Choroid plexus epithelial cell (primary cell): ENCODE results near the gene TRAM1L1.

ENCODE experiments used
- DNase-seq: peaks from one replicate; pipeline ENCODE4 v3.0.0-alpha.2; 2010; ENCODE audit warnings: low read depth
- H3K4me3 ChIP-seq: 2 replicates; pipeline ENCODE4 v1.5.1; 2011; ENCODE audit warnings: low read depth, mild to moderate bottlenecking, control low read depth, low read length, moderate library complexity
- TF ChIP-seq, protein P1 (sequence below): conservative IDR thresholded peaks from 2 replicates; pipeline ENCODE4 v1.5.1; 2011; ENCODE audit warnings: low read depth, mild to moderate bottlenecking, control low read depth, inconsistent platforms, low read length, moderate library complexity

Gene TRAM1L1

DNA sequence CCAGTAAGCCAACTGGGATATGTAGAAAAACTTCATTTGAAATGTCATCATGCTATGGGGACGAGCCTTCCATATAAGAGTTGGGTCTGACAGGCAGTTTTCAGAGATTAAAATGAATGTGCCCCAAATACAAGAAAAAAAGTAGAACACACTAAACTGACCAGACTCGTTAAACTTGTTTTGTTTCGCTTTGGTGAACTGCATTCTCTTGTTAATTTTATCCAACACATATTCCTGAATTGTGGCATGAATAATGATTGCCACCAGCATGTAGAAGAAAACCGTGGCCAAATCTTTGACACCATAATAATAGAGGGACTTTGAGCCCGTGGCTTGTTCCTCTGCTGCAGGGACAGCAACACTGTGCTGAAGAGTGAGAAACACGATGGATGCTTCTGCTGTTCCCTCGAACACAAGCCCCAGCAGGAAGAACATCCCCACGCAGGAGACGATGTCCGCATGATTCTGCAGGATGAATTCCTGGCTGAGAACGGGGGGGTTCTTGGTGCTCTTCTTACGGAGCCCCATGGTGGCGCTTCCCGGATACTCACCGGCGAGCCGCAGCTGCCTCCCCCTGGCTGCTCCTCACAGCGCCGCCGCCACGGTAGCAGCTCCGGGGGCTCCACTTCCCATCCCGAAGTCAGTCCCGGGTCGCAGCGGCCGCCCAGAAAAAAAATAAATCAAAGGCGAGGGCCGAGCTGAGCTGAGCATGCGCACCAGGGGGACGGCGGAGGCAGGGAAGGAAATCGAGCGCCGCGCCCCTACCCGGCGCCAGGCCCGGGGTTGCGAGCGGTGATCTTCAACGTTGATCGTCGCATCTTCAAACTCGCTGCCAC, at the start of gene TRAM1L1:
TRAM1L1 (minus strand) TSS at position 711 of the 836 bp plus-strand sequence; CDS start at position 528, 183 bp downstream.
- DNase-seq = peak; percentile 66
- H3K4me3 ChIP-seq = peak within 1 kb of the TSS; percentile 67
- TF ChIP-seq, protein P1, sequence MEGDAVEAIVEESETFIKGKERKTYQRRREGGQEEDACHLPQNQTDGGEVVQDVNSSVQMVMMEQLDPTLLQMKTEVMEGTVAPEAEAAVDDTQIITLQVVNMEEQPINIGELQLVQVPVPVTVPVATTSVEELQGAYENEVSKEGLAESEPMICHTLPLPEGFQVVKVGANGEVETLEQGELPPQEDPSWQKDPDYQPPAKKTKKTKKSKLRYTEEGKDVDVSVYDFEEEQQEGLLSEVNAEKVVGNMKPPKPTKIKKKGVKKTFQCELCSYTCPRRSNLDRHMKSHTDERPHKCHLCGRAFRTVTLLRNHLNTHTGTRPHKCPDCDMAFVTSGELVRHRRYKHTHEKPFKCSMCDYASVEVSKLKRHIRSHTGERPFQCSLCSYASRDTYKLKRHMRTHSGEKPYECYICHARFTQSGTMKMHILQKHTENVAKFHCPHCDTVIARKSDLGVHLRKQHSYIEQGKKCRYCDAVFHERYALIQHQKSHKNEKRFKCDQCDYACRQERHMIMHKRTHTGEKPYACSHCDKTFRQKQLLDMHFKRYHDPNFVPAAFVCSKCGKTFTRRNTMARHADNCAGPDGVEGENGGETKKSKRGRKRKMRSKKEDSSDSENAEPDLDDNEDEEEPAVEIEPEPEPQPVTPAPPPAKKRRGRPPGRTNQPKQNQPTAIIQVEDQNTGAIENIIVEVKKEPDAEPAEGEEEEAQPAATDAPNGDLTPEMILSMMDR = no peak

DNA sequence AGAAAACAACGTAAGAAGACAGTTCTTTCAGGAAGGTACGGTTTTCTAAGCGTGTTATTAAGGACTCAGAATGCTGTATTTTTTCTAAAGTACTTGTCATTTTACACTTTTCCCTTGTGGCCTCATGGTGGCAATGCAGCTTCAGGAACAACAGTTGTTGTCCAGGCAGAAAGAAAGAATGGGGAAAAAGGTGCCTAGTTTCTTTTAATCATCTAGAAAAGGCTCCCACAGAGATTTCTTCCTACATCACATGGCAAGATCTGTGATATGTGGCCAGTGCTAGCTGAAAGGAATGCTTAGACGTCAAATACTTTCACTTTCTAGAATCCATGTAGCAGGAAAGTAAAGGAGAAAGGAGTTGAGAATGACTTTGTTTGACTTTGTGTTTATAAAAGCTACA, 49.0 kb upstream of the TRAM1L1 start:
- peak; percentile 90 for DNase-seq

DNA sequence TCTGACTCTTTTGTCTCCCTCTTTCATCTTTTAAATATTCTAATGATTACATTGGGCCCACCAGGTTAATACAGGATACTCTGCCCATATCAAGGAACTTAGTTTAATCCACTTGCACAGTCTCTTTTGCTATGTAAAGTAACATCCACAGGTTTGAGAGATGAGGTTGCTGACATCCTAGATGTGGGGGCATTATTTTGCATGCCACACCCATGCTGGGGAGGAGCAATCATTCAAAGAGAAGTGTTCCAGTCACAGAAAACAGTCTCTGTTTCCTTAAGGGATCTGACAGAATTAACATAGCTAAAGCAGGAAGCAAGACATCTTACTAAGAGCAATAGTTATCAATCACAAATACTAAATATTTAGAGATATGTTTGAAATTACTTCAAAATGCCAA, 11.5 kb upstream of the TRAM1L1 start:
- no peak for DNase-seq
- TF ChIP-seq, protein P1 = no peak
- H3K4me3 ChIP-seq = no peak overlapping the region

More for the DNA sequence above, 49.0 kb upstream of the TRAM1L1 start:
- H3K4me3 ChIP-seq = no peak overlapping the region
- TF ChIP-seq, protein P1 = peak; percentile 68

DNA sequence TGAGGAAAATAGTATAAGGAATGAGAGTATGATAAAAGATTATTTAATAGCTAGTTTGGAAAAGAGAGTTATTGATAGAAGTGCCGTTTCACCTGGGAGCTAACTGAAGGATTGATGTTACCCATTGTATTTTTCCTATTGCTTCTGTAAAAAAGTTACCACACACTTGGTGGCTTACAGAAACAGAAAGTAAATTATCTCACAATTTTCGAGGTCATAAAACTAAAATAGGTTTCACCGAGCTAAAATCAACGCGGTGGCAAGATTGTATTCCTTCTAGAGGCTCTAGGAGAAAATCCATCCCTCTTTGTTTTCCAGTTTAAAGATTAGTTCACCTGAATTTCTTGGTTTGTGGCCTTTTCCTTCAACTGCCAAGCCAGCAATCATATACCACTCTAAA, 11.1 kb upstream of the TRAM1L1 start:
- no peak for DNase-seq
- TF ChIP-seq, protein P1 = no peak
- no peak overlapping the region for H3K4me3 ChIP-seq

DNA sequence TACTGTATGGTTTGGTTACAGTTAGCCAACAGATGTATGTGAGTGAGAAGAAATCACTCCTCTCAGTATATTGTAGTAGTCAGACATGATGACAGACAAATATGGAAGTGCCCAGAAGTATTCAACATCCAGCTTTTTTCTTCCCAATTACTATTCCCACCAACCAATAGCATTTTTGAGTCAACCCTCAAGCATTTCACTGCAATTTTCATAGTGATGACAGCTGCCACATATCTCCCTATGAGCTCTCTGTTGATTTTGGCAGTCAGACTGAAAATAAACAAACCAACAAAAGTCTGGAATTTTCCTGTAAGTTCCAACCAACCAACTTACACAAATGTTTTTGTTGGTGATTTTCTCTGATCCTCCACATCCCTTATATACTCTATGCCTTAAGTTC, 8.2 kb upstream of the TRAM1L1 start:
- DNase-seq = peak; percentile 22
- TF ChIP-seq, protein P1 = no peak
- no peak overlapping the region for H3K4me3 ChIP-seq

DNA sequence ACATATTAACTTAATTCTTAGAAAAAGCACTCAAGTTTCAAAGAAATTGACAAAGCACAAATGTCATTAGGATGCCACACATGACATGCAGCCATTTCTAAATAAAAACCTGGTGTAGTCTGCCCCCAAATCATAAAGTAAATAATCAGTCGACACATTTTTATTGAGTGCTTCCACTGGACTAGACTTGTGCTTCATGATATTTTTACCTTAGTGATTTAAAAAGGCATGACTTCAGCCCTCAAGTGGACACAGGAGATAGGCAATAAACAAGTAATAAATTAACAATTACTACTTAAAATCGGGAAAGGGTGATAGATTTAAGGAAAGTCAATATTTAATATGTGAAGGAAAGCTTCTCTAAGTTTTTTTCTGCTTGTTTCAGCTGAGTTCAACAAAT, 7.6 kb downstream of the TRAM1L1 start:
- H3K4me3 ChIP-seq = no peak overlapping the region
- no peak for DNase-seq
- TF ChIP-seq, protein P1 = no peak

DNA sequence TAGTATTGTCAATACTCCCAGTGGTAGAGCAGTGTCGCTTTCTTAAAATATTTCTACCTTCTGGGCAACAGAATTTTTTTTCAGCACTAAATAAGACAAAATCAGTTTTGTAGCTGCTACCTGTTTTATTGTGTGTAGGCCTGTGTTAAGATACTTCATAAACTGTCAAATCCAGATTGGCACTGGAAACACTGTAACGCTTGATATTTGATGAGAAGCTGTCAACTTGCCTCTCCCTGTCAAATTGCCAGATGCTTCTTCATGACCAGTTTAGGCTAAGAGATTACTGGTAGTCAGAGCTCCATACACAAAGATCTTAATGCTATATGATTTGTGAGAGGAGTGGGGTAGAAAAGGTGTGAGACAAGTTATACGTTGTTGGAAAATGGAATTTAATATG, 17.3 kb downstream of the TRAM1L1 start:
- no peak for DNase-seq
- no peak overlapping the region for H3K4me3 ChIP-seq
- TF ChIP-seq, protein P1 = no peak
